Gastroesophageal sphincter (tissue), 4 donors: ENCODE measurements around the gene SPATA19. TPM values are rescaled to one million over a fixed set of nuclear protein-coding genes. Genes with fewer than 3 reads are reported as not detected.

ENCODE experiments used
- ATAC-seq: fragments of 150-250 bp; one replicate; pipeline ENCODE4 v1.9.1; 2016; ENCODE audit warnings: mild to moderate bottlenecking, moderate library complexity
- H3K27ac ChIP-seq, 4 donors: fragments of 200-600 bp; sonication (generic) in 3 of 4; 1 replicate in 3 of 4; 2 replicates in 1 of 4; pipeline ENCODE4 v1.5.1; 2016 to 2019
- H3K27me3 ChIP-seq: fragments of 200-600 bp; sonication (generic); one replicate; pipeline ENCODE4 v1.5.1; 2019
- H3K36me3 ChIP-seq, 2 donors: fragments of 200-600 bp; sonication (generic); one replicate each; pipeline ENCODE4 v1.5.1; 2019; ENCODE audit warnings: control low read depth in 1 of 2
- H3K4me1 ChIP-seq, 3 donors: fragments of 200-600 bp; sonication (generic); 1 replicate in 2 of 3; 2 replicates in 1 of 3; pipeline ENCODE4 v1.5.1; 2016 to 2019; ENCODE audit warnings: control low read depth in 2 of 3
- H3K4me3 ChIP-seq, 2 donors: fragments of 200-600 bp; sonication (generic); one replicate each; pipeline ENCODE4 v1.5.1; 2019; ENCODE audit warnings: mild to moderate bottlenecking in 1 of 2, moderate library complexity in 1 of 2
- H3K9me3 ChIP-seq, 3 donors: fragments of 200-600 bp; sonication (generic); one replicate each; pipeline ENCODE4 v1.5.1; 2017 to 2019; ENCODE audit warnings: control low read depth in 2 of 3
- CTCF ChIP-seq, 4 experiments: fragments of 200-600 bp in 2 of 4; fragments of 450-650 bp in 2 of 4; sonication (generic) in 1 of 4; IDR thresholded peaks; one replicate each; pipeline ENCODE4 v1.5.1; 2017 to 2019; ENCODE audit warnings: antibody characterized with exemption in 4 of 4, mild to moderate bottlenecking in 2 of 4, moderate library complexity in 2 of 4
- EP300 ChIP-seq: sonication (generic); formaldehyde crosslinking; IDR thresholded peaks from one replicate; pipeline ENCODE4 v1.6.1; 2017; ENCODE audit warnings: antibody characterized with exemption, mild to moderate bottlenecking
- POLR2A ChIP-seq, 2 donors: fragments of 450-650 bp; IDR thresholded peaks; one replicate each; pipeline ENCODE4 v1.6.1; 2017; ENCODE audit warnings: antibody characterized with exemption in 2 of 2, mild to moderate bottlenecking in 2 of 2, moderate library complexity in 1 of 2
- POLR2AphosphoS5 ChIP-seq: sonication (generic); formaldehyde crosslinking; IDR thresholded peaks from one replicate; pipeline ENCODE4 v1.6.1; 2017; ENCODE audit warnings: antibody characterized with exemption
- WGBS, 2 donors: methylation state at CpG; one replicate each; pipeline ENCODE4 v1.1.5; 2018; ENCODE audit warnings: low coverage in 1 of 2; 5-methylcytosine and 5-hydroxymethylcytosine counted together
- total RNA-seq, 4 donors: library from RNA; depleted of rRNA; stranded (reverse); fragments of >200 nt; gene quantifications; one replicate each; pipeline ENCODE4 v1.1.0, GENCODE V29; 2016

Gene SPATA19
- total RNA-seq, 4 donors from 2014 or later, result not detected

GRCh38 chr11:133796043-133796795 lies 49.1 kb downstream of the SPATA19 start:
- H3K9me3 ChIP-seq, result peaks cover 0 to 19% (median 0%) of the 10 kb centered on the region in 3 donors
- H3K27me3 ChIP-seq, result peaks cover 62% of the 10 kb centered on the region
- H3K27ac ChIP-seq, result no peak overlapping the region
- H3K4me3 ChIP-seq, result no peak overlapping the region
- ATAC-seq, result no peak
- TF ChIP-seq POLR2A (IDR thresholded peaks at IDR 0.05), result no peak
- TF ChIP-seq POLR2AphosphoS5, result no peak
- no peak for TF ChIP-seq CTCF (IDR thresholded peaks at IDR 0.05)
- TF ChIP-seq EP300, result no peak
- H3K36me3 ChIP-seq, result no peaks in the 10 kb centered on the region
- 79 to 89% methylated on average over 3 to 7 of the region's 10 CpGs for WGBS, 2 donors
- H3K4me1 ChIP-seq, result no peaks in the 10 kb centered on the region

GRCh38 chr11:133795088-133795487 lies 50.2 kb downstream of the SPATA19 start:
- peaks cover 61% of the 10 kb centered on the region for H3K27me3 ChIP-seq
- no peaks in the 10 kb centered on the region for H3K4me1 ChIP-seq
- no peaks in the 10 kb centered on the region for H3K36me3 ChIP-seq
- 91 to 93% methylated on average over 2 of the region's 2 CpGs for WGBS, 2 donors
- peaks cover 0 to 19% (median 0%) of the 10 kb centered on the region in 3 donors for H3K9me3 ChIP-seq
- no peak for TF ChIP-seq CTCF (IDR thresholded peaks at IDR 0.05)
- no peak for TF ChIP-seq POLR2A (IDR thresholded peaks at IDR 0.05)
- no peak for TF ChIP-seq POLR2AphosphoS5
- TF ChIP-seq EP300, result no peak
- no peak overlapping the region for H3K4me3 ChIP-seq
- no peak overlapping the region for H3K27ac ChIP-seq
- ATAC-seq, result no peak

GRCh38 chr11:133794205-133794604 lies 51.1 kb downstream of the SPATA19 start:
- no peak for ATAC-seq
- H3K36me3 ChIP-seq, result no peaks in the 10 kb centered on the region
- no peak overlapping the region for H3K4me3 ChIP-seq
- H3K9me3 ChIP-seq, result peaks cover 0 to 19% (median 0%) of the 10 kb centered on the region in 3 donors
- WGBS, 2 donors, result 80 to 100% methylated on average over 1 to 2 of the region's 2 CpGs
- no peak for TF ChIP-seq POLR2A (IDR thresholded peaks at IDR 0.05)
- no peak for TF ChIP-seq EP300
- no peak for TF ChIP-seq POLR2AphosphoS5
- TF ChIP-seq CTCF (IDR thresholded peaks at IDR 0.05), result no peak
- H3K27ac ChIP-seq, result no peak overlapping the region
- H3K4me1 ChIP-seq, result no peaks in the 10 kb centered on the region
- H3K27me3 ChIP-seq, result peaks cover 61% of the 10 kb centered on the region

GRCh38 chr11:133793271-133794035 lies 51.9 kb downstream of the SPATA19 start:
- Histone ChIP-seq H3K9me3 (peaks cover 0 to 19% (median 0%) of the 10 kb centered on the region in 3 donors), H3K36me3 (no peaks in the 10 kb centered on the region), H3K4me3 (no peak overlapping the region), H3K27me3 (peaks cover 63% of the 10 kb centered on the region), H3K4me1 (no peaks in the 10 kb centered on the region), H3K27ac (no peak overlapping the region)
- TF ChIP-seq POLR2AphosphoS5, result no peak
- no peak for TF ChIP-seq POLR2A (IDR thresholded peaks at IDR 0.05)
- no peak for TF ChIP-seq EP300
- TF ChIP-seq CTCF (IDR thresholded peaks at IDR 0.05), result no peak
- no peak for ATAC-seq
- WGBS, 2 donors, result 68 to 72% methylated on average over 6 to 7 of the region's 7 CpGs
